GM18498 (cell line): ENCODE data around the gene ZFX.

Experiments used
- ATAC-seq: cut with Tn5 transposase; IDR thresholded peaks from one replicate; pipeline ENCODE4 v1.9.1; 2021; ENCODE audit warnings: mild to moderate bottlenecking, moderate library complexity; ENCODE audit not compliant: unreplicated experiment

ZFX gene

GRCh38 chrX:24232796-24233195 lies 83.3 kb downstream of the ZFX start:
- ATAC-seq = no peak

GRCh38 chrX:24235084-24235710 lies 85.7 kb downstream of the ZFX start:
- ATAC-seq = peak; percentile 61

GRCh38 chrX:24241822-24242648 lies 92.5 kb downstream of the ZFX start:
- ATAC-seq = peak; percentile 13

- ATAC-seq = peak; percentile 95
Observed at GRCh38 chrX:24242649-24243175, 93.2 kb downstream of the ZFX start.

- peak; percentile 26 for ATAC-seq
Observed at GRCh38 chrX:24243188-24243587, 93.7 kb downstream of the ZFX start.

- ATAC-seq = no peak
Observed at GRCh38 chrX:24243692-24244091, 94.2 kb downstream of the ZFX start.

GRCh38 chrX:24245202-24245601 lies 95.7 kb downstream of the ZFX start:
- ATAC-seq = no peak

GRCh38 chrX:24248042-24248441 lies 98.5 kb downstream of the ZFX start:
- ATAC-seq = no peak

- no peak for ATAC-seq
Observed at GRCh38 chrX:24253030-24253429, 103.5 kb downstream of the ZFX start.

GRCh38 chrX:24253469-24253868 lies 103.9 kb downstream of the ZFX start:
- peak; percentile 73 for ATAC-seq

GRCh38 chrX:24257011-24257410 lies 107.5 kb downstream of the ZFX start:
- ATAC-seq = no peak

- ATAC-seq = no peak
Observed at GRCh38 chrX:24259544-24260240, 110.2 kb downstream of the ZFX start.

GRCh38 chrX:24260842-24261550 lies 111.5 kb downstream of the ZFX start:
- ATAC-seq = peak; percentile 68

- ATAC-seq = no peak
Observed at GRCh38 chrX:24262309-24262708, 112.8 kb downstream of the ZFX start.

- no peak for ATAC-seq
Observed at GRCh38 chrX:24264383-24264782, 114.9 kb downstream of the ZFX start.
